CD1c-positive myeloid dendritic cell (primary cell): ENCODE results near the gene POLA2.
A peak's percentile ranks its signal among the peaks of the same experiment; 100 is the strongest.

Experiments used
- DNase-seq: peaks from one replicate; pipeline ENCODE4 v3.0.0-alpha.2; 2016; ENCODE audit errors: extremely low spot score

Gene POLA2

GRCh38 chr11:65307298-65308229 lies 45.8 kb downstream of the POLA2 start:
- DNase-seq: no peak

GRCh38 chr11:65308281-65308891 lies 46.6 kb downstream of the POLA2 start:
- DNase-seq: peak; percentile 85

- no peak for DNase-seq
Measured at GRCh38 chr11:65309006-65309405, 47.2 kb downstream of the POLA2 start.

GRCh38 chr11:65310215-65310614 lies 48.5 kb downstream of the POLA2 start:
- no peak for DNase-seq

GRCh38 chr11:65310736-65311135 lies 49.0 kb downstream of the POLA2 start:
- DNase-seq: no peak

GRCh38 chr11:65311170-65311678 lies 49.5 kb downstream of the POLA2 start:
- DNase-seq: peak; percentile 55

GRCh38 chr11:65314501-65315203 lies 52.9 kb downstream of the POLA2 start, which contains the start of gene CDC42EP2:
CDC42EP2 (plus strand) TSS chr11:65314866; CDS start chr11:65320899, 6,033 bp downstream.
- peak; percentile 94 for DNase-seq

GRCh38 chr11:65315204-65315865 lies 53.6 kb downstream of the POLA2 start:
- DNase-seq: peak; percentile 79

GRCh38 chr11:65315866-65316226 lies 54.1 kb downstream of the POLA2 start:
- DNase-seq: no peak

GRCh38 chr11:65316227-65317024 lies 54.7 kb downstream of the POLA2 start:
- DNase-seq: peak; percentile 78

- DNase-seq: no peak
Measured at GRCh38 chr11:65317025-65317786, 55.4 kb downstream of the POLA2 start.

- DNase-seq: no peak
Measured at GRCh38 chr11:65320386-65321075, 58.8 kb downstream of the POLA2 start.

GRCh38 chr11:65321076-65321475 lies 59.3 kb downstream of the POLA2 start:
- no peak for DNase-seq

- no peak for DNase-seq
Measured at GRCh38 chr11:65321828-65322485, 60.2 kb downstream of the POLA2 start.

- DNase-seq: no peak
Measured at GRCh38 chr11:65323813-65324212, 62.1 kb downstream of the POLA2 start.

- DNase-seq: no peak
Measured at GRCh38 chr11:65325435-65325834, 63.7 kb downstream of the POLA2 start.

GRCh38 chr11:65327021-65327420 lies 65.3 kb downstream of the POLA2 start:
- no peak for DNase-seq

GRCh38 chr11:65329478-65329877 lies 67.7 kb downstream of the POLA2 start:
- DNase-seq: peak; percentile 50

- peak; percentile 94 for DNase-seq
Measured at GRCh38 chr11:65329944-65330403, 68.2 kb downstream of the POLA2 start.
